ENCODE measurements around the gene EXOSC3. TPM values are rescaled to one million over a fixed set of nuclear protein-coding genes. Genes with fewer than 3 reads are reported as not detected.

EXOSC3 gene
- total and polyA plus RNA-seq, 2 of the 13 experiments (the other 11 are each of a cell fraction or from before 2014, with no cell fraction given), result 17.5 to 68.7 TPM

- FAIRE-seq, result no peak
- peaks cover 5 to 41% of the 10 kb centered on the region in 2 experiments for H3K27me3 ChIP-seq (ENCODE audit: control insufficient read depth in 1 of 2, insufficient read depth in 2 of 2, low read length in 2 of 2)
- in situ Hi-C loops (cut with HindIII; ENCODE audit: extremely low pct_ligation_motif_present, low pct_unique_long_range_greater_than_20kb), result loop anchor here (10.0 to 25.0 kb wide), 2 partner anchors 259 to 619 kb away; partner anchors contain the start of gene POLR1E
- CTCF ChIA-PET (ENCODE audit: low intra/inter-chr PET ratio, low total read pairs), result no interaction called here
- H4K20me1 ChIP-seq (ENCODE audit: insufficient read depth, low read length), result no peaks in the 10 kb centered on the region
- H3K9me3 ChIP-seq (ENCODE audit: low read length), result no peaks in the 10 kb centered on the region
- no peaks in the 10 kb centered on the region for H3K36me3 ChIP-seq (replicated peaks in 1 of 2; ENCODE audit: control insufficient read depth in 1 of 2, insufficient read depth in 2 of 2, low read length in 2 of 2)
- H3K4me3 ChIP-seq (replicated peaks in 1 of 3; ENCODE audit: insufficient read depth in 1 of 3, low read depth in 2 of 3, low read length in 3 of 3), result no peak overlapping the region
- no peak overlapping the region for H3K27ac ChIP-seq (ENCODE audit: extremely low read length, insufficient read depth, low read length)
- no peak overlapping the region for H2AFZ ChIP-seq (ENCODE audit: low read length)
- ATAC-seq, result peak; percentile 16; the same call in 2 of the 3 replicates
- H3K79me2 ChIP-seq (ENCODE audit: insufficient read depth, low read length), result no peaks in the 10 kb centered on the region
- no peak overlapping the region for H3K9ac ChIP-seq (ENCODE audit: insufficient read depth, low read depth, low read length)
- intact Hi-C loops (cut with micrococcal nuclease; ENCODE audit: unreplicated experiment), result loop anchor here (2.0 kb wide), 1 partner anchor 263 kb away; no protein-coding TSS in a partner anchor
- peak overlapping the region; percentile 52; the same call in 1 of the 2 replicates for H3K4me2 ChIP-seq (ENCODE audit: low read depth, low read length)
- no peak for DNase-seq (ENCODE audit: low spot score)
- peaks cover 13% of the 10 kb centered on the region for H3K4me1 ChIP-seq (ENCODE audit: insufficient read depth, low read length)
- WGBS (ENCODE audit: low lambda C conversion rate), result 40% methylated on average over 1 of the region's 8 CpGs
- POLR2A ChIA-PET, result no interaction called here
- no TSS peak for BruUV-seq (replicated peaks)
- TF ChIP-seq HBP1 (CRISPR knock-in tag; IDR thresholded peaks at IDR 0.05; ENCODE audit: low read depth), result no peak
- no peak for TF ChIP-seq CBX2 (IDR thresholded peaks at IDR 0.05; ENCODE audit: low read depth, low read length)
- no peak for TF ChIP-seq CBX2 (CRISPR knock-in tag; IDR thresholded peaks at IDR 0.05; ENCODE audit: low read depth)
- no peak for TF ChIP-seq TRAFD1 (CRISPR knock-in tag; IDR thresholded peaks at IDR 0.05; ENCODE audit: borderline replicate concordance)
- no peak for TF ChIP-seq ZNF513 (CRISPR knock-in tag; conservative IDR thresholded peaks at IDR 0.05)
- TF ChIP-seq MED8 (CRISPR knock-in tag; IDR thresholded peaks at IDR 0.05; ENCODE audit: insufficient replicate concordance), result no peak
- no peak for TF ChIP-seq IKZF4 (CRISPR knock-in tag; IDR thresholded peaks at IDR 0.05; ENCODE audit: borderline replicate concordance, low read depth, not compliant biosample characterization)
- no peak for TF ChIP-seq KAT7 (CRISPR knock-in tag; IDR thresholded peaks at IDR 0.05; ENCODE audit: borderline replicate concordance)
- TF ChIP-seq TIGD3 (CRISPR knock-in tag; IDR thresholded peaks at IDR 0.05; ENCODE audit: borderline replicate concordance), result no peak
- TF ChIP-seq ZNF605 (CRISPR knock-in tag; IDR thresholded peaks at IDR 0.05), result no peak
- no peak for TF ChIP-seq FOSL2 (CRISPR knock-in tag; IDR thresholded peaks at IDR 0.05)
- TF ChIP-seq NCOR1 (IDR thresholded peaks at IDR 0.05; ENCODE audit: borderline replicate concordance, low read length), result no peak
- TF ChIP-seq NR2F1 (CRISPR knock-in tag; IDR thresholded peaks at IDR 0.05), result no peak
- TF ChIP-seq ZNF747 (CRISPR knock-in tag; IDR thresholded peaks at IDR 0.05; ENCODE audit: borderline replicate concordance), result no peak
- no peak for TF ChIP-seq MNT (IDR thresholded peaks at IDR 0.05)
- no peak for TF ChIP-seq MIER2 (CRISPR knock-in tag; IDR thresholded peaks at IDR 0.05)
- TF ChIP-seq ZNF24 (IDR thresholded peaks at IDR 0.05), result no peak
- no peak for TF ChIP-seq ZNF10 (CRISPR knock-in tag; IDR thresholded peaks at IDR 0.05; ENCODE audit: borderline replicate concordance, low read depth)
Observed at GRCh38 chr9:37745970-37746369, 38.9 kb downstream of the EXOSC3 start.
